GM18505 (cell line): ENCODE results near the gene WASL.

Experiments used
- ATAC-seq: cut with Tn5 transposase; IDR thresholded peaks from one replicate; pipeline ENCODE4 v1.9.1; 2021; ENCODE audit not compliant: unreplicated experiment
- POLR2A ChIP-seq: IDR thresholded peaks from 4 replicates; pipeline ENCODE4 v1.6.1; 2011; ENCODE audit warnings: borderline replicate concordance; ENCODE audit not compliant: insufficient read depth, insufficient read length; ENCODE audit errors: extremely low read depth

The WASL gene

GRCh38 chr7:123660514-123661354 lies 88.1 kb downstream of the WASL start:
- ATAC-seq = no peak
- no peak for TF ChIP-seq POLR2A

GRCh38 chr7:123658023-123658422 lies 90.8 kb downstream of the WASL start:
- ATAC-seq = no peak
- no peak for TF ChIP-seq POLR2A

GRCh38 chr7:123657304-123657685 lies 91.5 kb downstream of the WASL start:
- no peak for ATAC-seq
- no peak for TF ChIP-seq POLR2A

DNA sequence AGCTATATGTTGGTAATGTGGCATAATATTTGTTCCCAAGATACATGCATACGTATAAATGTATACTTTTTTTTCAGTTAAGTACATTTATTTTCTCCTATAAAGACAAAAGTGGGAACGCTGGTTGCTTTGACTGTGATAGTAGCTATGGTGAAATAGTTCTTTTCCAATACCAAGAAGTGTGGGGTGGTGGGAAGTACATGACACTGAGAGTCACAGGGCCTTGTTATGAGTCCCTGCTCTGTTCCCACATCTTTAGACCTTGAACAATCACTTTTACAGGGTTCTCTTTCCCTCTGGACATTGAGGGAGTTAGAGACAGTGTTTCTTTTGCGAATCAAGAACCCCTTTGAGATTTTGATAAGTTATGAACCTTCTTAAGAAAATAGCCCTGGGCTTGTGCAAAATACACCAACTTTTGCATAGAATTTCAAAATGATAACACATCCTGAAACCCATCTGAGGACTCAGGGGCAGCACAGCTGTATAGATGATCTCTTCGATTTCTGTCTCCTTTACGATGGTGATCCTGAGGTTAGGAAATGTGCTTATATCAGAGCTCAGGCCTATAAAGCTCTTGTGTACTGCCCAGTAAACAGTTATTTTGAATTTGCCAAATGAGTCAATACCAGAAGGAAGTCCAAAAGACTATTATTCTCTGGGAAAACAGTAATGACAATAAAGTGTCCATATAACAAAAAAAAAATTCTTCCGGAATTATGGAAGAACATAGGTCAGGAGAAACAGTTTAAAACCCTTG lies 92.1 kb downstream of the WASL start:
- TF ChIP-seq POLR2A = no peak
- no peak for ATAC-seq

DNA sequence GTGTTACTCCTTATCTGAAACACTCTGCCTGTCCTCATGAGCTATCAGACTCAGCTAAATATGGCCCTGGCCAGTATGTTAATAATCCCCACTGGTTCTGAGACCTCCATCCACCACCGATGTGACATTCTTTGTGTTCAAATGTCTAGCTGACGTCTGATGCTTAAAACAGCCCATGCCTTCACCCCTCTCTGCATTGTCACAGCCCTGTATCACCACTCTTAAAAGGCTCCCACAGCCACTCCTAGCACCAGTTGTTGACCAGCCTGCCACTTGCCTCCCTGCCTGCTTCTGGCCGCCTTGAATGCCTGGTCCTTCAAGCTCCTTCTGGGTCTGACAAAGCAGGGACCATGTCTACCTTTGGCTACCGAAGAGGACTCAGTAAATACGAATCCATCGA lies 93.2 kb downstream of the WASL start, which contains the start of gene LMOD2:
Gene LMOD2 (plus strand): TSS at position 253 of the 400 bp plus-strand sequence. CDS start 98 bp downstream, at position 351.
- no peak for ATAC-seq
- no peak for TF ChIP-seq POLR2A

DNA sequence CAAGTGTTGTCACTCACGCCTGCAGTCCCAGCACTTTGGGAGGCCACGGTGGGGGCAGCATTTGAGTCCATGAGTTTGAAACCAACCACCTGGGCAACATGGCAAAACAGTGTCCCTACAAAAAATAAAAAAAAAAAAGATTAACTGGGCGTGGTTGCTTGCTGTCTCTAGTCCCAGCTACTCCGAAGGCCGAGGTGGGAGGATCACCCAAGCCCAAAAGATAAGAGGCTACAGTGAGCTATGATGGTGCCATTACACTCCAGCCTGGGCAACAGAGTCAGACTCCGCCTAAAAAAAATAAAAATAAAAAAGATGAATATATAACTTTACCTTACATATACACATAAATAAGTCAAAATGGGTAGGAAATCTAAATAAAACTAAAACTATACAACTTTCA lies 95.6 kb downstream of the WASL start:
- TF ChIP-seq POLR2A = no peak
- no peak for ATAC-seq

DNA sequence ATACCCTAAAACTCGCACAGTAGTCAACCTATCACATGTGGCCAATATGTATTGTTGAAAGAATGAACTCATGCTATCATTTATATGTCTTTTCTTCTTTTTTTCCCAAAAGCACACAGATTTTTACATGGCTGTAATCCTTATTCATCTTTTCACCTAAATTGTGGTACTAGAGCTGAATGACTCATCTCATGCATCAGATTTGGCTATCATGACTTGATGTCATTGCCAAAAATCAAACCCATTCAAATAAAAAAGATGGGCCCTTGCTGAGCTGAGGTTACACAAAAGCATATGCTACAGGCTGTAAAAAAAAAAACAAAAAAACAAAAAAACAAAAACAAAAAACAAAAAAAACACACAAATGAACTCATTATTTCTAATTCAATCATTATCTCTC lies 96.4 kb downstream of the WASL start:
- ATAC-seq = no peak
- TF ChIP-seq POLR2A = no peak

- TF ChIP-seq POLR2A = no peak
Measured at GRCh38 chr7:123650595-123650994, 98.2 kb downstream of the WASL start.

DNA sequence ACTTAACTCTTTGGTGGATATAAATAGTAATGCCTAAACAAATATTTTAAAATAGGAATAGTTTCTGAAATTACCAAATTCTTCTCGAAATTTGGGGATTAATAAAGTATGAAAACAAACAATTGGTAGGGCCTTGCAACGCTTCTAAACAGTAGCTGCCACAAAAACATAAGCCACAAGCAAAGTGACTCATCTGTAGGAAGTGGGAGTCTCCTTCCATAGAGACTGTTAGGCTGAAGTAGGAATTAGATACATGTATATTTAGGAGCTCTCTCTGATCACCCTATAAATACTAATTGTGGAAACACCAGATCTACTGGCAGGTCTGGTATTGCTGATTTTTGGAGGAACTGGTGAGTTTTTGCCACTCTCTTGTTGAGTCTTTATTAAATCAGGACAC lies 98.8 kb downstream of the WASL start:
- ATAC-seq = no peak
- TF ChIP-seq POLR2A = no peak

More at GRCh38 chr7:123650595-123650994, 98.2 kb downstream of the WASL start:
- ATAC-seq = no peak

- ATAC-seq = no peak
- no peak for TF ChIP-seq POLR2A
Measured at GRCh38 chr7:123647106-123647730, 101.6 kb downstream of the WASL start.

- no peak for ATAC-seq
- TF ChIP-seq POLR2A = no peak
Measured at GRCh38 chr7:123645516-123645915, 103.3 kb downstream of the WASL start.

GRCh38 chr7:123643495-123644441 lies 105.0 kb downstream of the WASL start:
- TF ChIP-seq POLR2A = no peak
- no peak for ATAC-seq

DNA sequence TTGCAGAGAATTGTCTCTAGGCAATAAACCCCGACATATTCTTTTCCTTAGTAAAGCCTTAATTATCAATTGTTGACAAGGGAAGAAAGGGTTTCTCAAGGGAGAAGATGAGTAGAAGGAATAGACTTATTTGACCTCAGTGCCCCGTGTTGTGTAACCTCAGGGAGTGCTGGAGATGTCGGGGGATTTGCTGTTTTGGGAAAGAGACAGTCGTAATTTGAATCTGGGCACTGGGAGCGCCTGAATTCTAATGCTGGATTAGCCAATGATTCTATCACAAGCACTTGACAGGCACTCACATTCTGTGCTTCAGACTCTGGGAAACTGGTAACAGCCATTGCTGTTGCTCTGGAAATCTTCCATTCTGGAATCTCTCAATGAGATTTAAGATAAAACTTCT lies 106.9 kb downstream of the WASL start:
- no peak for TF ChIP-seq POLR2A

GRCh38 chr7:123640583-123640982 lies 108.2 kb downstream of the WASL start:
- TF ChIP-seq POLR2A = no peak
- ATAC-seq = no peak

More for the DNA sequence above, 106.9 kb downstream of the WASL start:
- ATAC-seq = no peak
